ENCODE measurements around the gene ALK. TPM values are rescaled to one million over a fixed set of nuclear protein-coding genes. Genes with fewer than 3 reads are reported as not detected.
"Not testable (repeated sequence)": the region's sequence is repeated elsewhere in the genome, so short reads cannot be mapped to it uniquely, and the experiment has no call there.

The ALK gene
- total RNA-seq, 1 donor from 2014 or later = 2.0 TPM

GRCh38 chr2:29273685-29274611 is 647.4 kb downstream of the ALK start:
- DNase-seq (ENCODE audit: low spot score in 2 of 2) = no peak
- no peak for FAIRE-seq

- FAIRE-seq = no peak
Measured at GRCh38 chr2:29273004-29273684, 648.2 kb downstream of the ALK start.

GRCh38 chr2:29272311-29272710 is 649.1 kb downstream of the ALK start:
- no peak for FAIRE-seq

More at GRCh38 chr2:29273004-29273684, 648.2 kb downstream of the ALK start:
- no peak for DNase-seq (ENCODE audit: low spot score in 2 of 2)

GRCh38 chr2:29270701-29271121 is 650.7 kb downstream of the ALK start:
- FAIRE-seq (no peak), DNase-seq (ENCODE audit: low spot score in 2 of 2) (no peak)

More at GRCh38 chr2:29272311-29272710, 649.1 kb downstream of the ALK start:
- no peak for DNase-seq (ENCODE audit: low spot score in 2 of 2)

- no peak for FAIRE-seq
Measured at GRCh38 chr2:29269765-29270109, 651.6 kb downstream of the ALK start.

GRCh38 chr2:29269095-29269764 is 652.2 kb downstream of the ALK start:
- FAIRE-seq = no peak

More at GRCh38 chr2:29269765-29270109, 651.6 kb downstream of the ALK start:
- no peak for DNase-seq (ENCODE audit: low spot score in 2 of 2)

GRCh38 chr2:29267720-29268119 is 653.7 kb downstream of the ALK start:
- DNase-seq (ENCODE audit: low spot score in 2 of 2) = no peak
- no peak for FAIRE-seq

More at GRCh38 chr2:29269095-29269764, 652.2 kb downstream of the ALK start:
- DNase-seq (ENCODE audit: low spot score in 2 of 2) = no peak

- FAIRE-seq = no peak
- DNase-seq (ENCODE audit: low spot score in 2 of 2) = no peak
Measured at GRCh38 chr2:29263886-29264285, 657.5 kb downstream of the ALK start.

GRCh38 chr2:29262681-29263260 is 658.6 kb downstream of the ALK start:
- FAIRE-seq (no peak), DNase-seq (ENCODE audit: low spot score in 2 of 2) (no peak)

GRCh38 chr2:29261003-29261402 is 660.4 kb downstream of the ALK start:
- FAIRE-seq = no peak
- DNase-seq (ENCODE audit: low spot score in 2 of 2) = no peak

- no peak for FAIRE-seq
- no peak for DNase-seq (ENCODE audit: low spot score in 2 of 2)
Measured at GRCh38 chr2:29260142-29260772, 661.1 kb downstream of the ALK start.

GRCh38 chr2:29259221-29259620 is 662.2 kb downstream of the ALK start:
- FAIRE-seq (no peak), DNase-seq (ENCODE audit: low spot score in 2 of 2) (no peak)

- DNase-seq (ENCODE audit: low spot score in 2 of 2) (no peak), FAIRE-seq (no peak)
Measured at GRCh38 chr2:29255004-29255403, 666.4 kb downstream of the ALK start.

GRCh38 chr2:29253495-29254275 is 667.7 kb downstream of the ALK start:
- DNase-seq (ENCODE audit: low spot score in 2 of 2); FAIRE-seq: not testable (repeated sequence)

GRCh38 chr2:29253026-29253425 is 668.4 kb downstream of the ALK start:
- DNase-seq (ENCODE audit: low spot score in 2 of 2) (no peak), FAIRE-seq (no peak)

- no peak for FAIRE-seq
- DNase-seq (ENCODE audit: low spot score in 2 of 2) = no peak
Measured at GRCh38 chr2:29251406-29251805, 670.0 kb downstream of the ALK start.

- no peak for FAIRE-seq
Measured at GRCh38 chr2:29250977-29251376, 670.4 kb downstream of the ALK start.

GRCh38 chr2:29249666-29250253 is 671.6 kb downstream of the ALK start:
- FAIRE-seq (no peak), DNase-seq (ENCODE audit: low spot score in 2 of 2) (no peak)

More at GRCh38 chr2:29250977-29251376, 670.4 kb downstream of the ALK start:
- DNase-seq (ENCODE audit: low spot score in 2 of 2) = no peak
